Measurements from ENCODE around the gene LONRF3. TPM values are rescaled to one million over a fixed set of nuclear protein-coding genes. Genes with fewer than 3 reads are reported as not detected.

Gene LONRF3
- total and polyA plus RNA-seq, 4 experiments from 2014 or later = 2.5 to 10.6 (median 5.7) TPM

GRCh38 chrX:119004920-119005524, 30.6 kb downstream of the LONRF3 start:
- CTCF ChIA-PET (ENCODE audit: partially characterized antibody) = interaction anchor here (0.9 to 3.5 kb wide), 12 partner anchors 9 to 166 kb away, joined by 3 to 31 read pairs (median 6); partner anchors contain the start of gene LONRF3
- peak overlapping the region in 1 of 7 donors; percentile 57 for H3K27ac Mint-ChIP-seq
- Histone ChIP-seq H3K4me1 (ENCODE audit: insufficient read depth, low read length) (no peaks in the 10 kb centered on the region), H3K4me3 (ENCODE audit: low read length in 2 of 2) (no peak overlapping the region), H3K27ac (ENCODE audit: low read depth, low read length) (no peak overlapping the region), H3K27me3 (ENCODE audit: insufficient read depth, low read length) (no peaks in the 10 kb centered on the region), H3K36me3 (ENCODE audit: insufficient read depth, low read length) (no peaks in the 10 kb centered on the region), H3K9me3 (ENCODE audit: control insufficient read depth in 1 of 2, low read length in 2 of 2) (no peaks in the 10 kb centered on the region)
- peaks cover 0 to 1% (median 0%) of the 10 kb centered on the region in 8 donors for H3K9me3 Mint-ChIP-seq
- peaks cover 6 to 8% of the 10 kb centered on the region in 2 donors for H3K36me3 Mint-ChIP-seq
- H3K27me3 Mint-ChIP-seq = no peaks in the 10 kb centered on the region
- peaks cover 4 to 34% (median 21%) of the 10 kb centered on the region in 4 donors for H3K4me1 Mint-ChIP-seq
- POLR2A ChIA-PET (ENCODE audit: partially characterized antibody) = interaction anchor here (1.0 kb wide), 1 partner anchor 30 kb away, joined by 5 read pairs; the partner anchor contains the start of gene LONRF3
- intact Hi-C loops (cut with micrococcal nuclease) = loop anchor here (1.0 to 2.0 kb wide), 2 partner anchors 29 to 262 kb away; no protein-coding TSS in a partner anchor
- DNase-seq = peak; percentile 27 to 41 (median 39)
- no peak overlapping the region for H3K4me3 Mint-ChIP-seq

GRCh38 chrX:119007189-119007770, 32.9 kb downstream of the LONRF3 start:
- Mint-ChIP-seq H3K27me3 (no peaks in the 10 kb centered on the region), H3K4me1 (peaks cover 2 to 11% (median 6%) of the 10 kb centered on the region in 4 donors), H3K9me3 (no peaks in the 10 kb centered on the region), H3K36me3 (peaks cover 7 to 18% of the 10 kb centered on the region in 2 donors), H3K27ac (no peak overlapping the region), H3K4me3 (no peak overlapping the region)
- Histone ChIP-seq H3K27ac (ENCODE audit: low read depth, low read length) (no peak overlapping the region), H3K36me3 (ENCODE audit: insufficient read depth, low read length) (no peaks in the 10 kb centered on the region), H3K4me1 (ENCODE audit: insufficient read depth, low read length) (no peaks in the 10 kb centered on the region), H3K9me3 (ENCODE audit: control insufficient read depth in 1 of 2, low read length in 2 of 2) (no peaks in the 10 kb centered on the region), H3K4me3 (ENCODE audit: low read length in 2 of 2) (no peak overlapping the region), H3K27me3 (ENCODE audit: insufficient read depth, low read length) (no peaks in the 10 kb centered on the region)
- intact Hi-C loops (cut with micrococcal nuclease) = no loop called here
- no peak for DNase-seq
- POLR2A ChIA-PET (ENCODE audit: partially characterized antibody) = no interaction called here
- CTCF ChIA-PET (ENCODE audit: partially characterized antibody) = interaction anchor here (2.7 to 3.5 kb wide), 2 partner anchors 9 to 159 kb away, joined by 12 to 31 read pairs; no protein-coding TSS in a partner anchor

DNA sequence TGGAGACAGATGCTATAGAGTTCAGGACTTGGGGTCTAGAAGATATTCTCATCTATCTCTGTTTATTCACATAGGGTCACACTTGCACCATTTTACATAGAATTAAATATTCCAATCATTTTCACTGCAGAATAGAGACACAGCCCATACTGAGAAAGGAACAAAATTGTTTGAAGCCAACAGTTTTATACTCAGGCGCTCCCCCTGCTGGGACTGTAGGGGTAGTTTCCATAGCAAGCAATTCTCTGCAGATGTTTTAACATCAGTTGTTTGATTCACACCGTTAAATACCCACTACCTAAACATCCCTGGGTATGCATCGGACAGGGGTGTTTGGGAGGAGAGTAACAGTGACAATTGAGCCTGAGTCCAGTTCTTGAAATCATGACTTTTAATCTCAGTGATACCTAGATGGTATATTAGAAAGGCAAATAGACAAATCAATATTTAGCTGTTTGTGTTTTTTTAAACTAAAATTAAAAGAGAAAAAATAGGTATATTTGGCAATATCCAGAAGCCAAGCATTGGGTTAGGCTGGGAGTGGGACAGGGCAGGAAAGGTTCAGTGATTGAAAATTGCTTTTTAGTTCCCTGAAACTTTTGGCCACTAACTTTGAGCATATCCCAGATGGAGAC, 33.8 kb downstream of the LONRF3 start:
- Histone ChIP-seq H3K27ac (ENCODE audit: low read depth, low read length) (no peak overlapping the region), H3K4me1 (ENCODE audit: insufficient read depth, low read length) (no peaks in the 10 kb centered on the region), H3K36me3 (ENCODE audit: insufficient read depth, low read length) (no peaks in the 10 kb centered on the region), H3K9me3 (ENCODE audit: control insufficient read depth in 1 of 2, low read length in 2 of 2) (no peaks in the 10 kb centered on the region), H3K4me3 (ENCODE audit: low read length in 2 of 2) (no peak overlapping the region), H3K27me3 (ENCODE audit: insufficient read depth, low read length) (no peaks in the 10 kb centered on the region)
- Mint-ChIP-seq H3K36me3 (peaks cover 8 to 20% of the 10 kb centered on the region in 2 donors), H3K4me3 (no peak overlapping the region), H3K9me3 (no peaks in the 10 kb centered on the region), H3K27ac (peak overlapping the region in 1 of 7 donors; percentile 29), H3K27me3 (no peaks in the 10 kb centered on the region), H3K4me1 (peaks cover 2 to 10% (median 6%) of the 10 kb centered on the region in 4 donors)
- peak in 4 of 5 donors; percentile 10 to 30 (median 20) for DNase-seq
- CTCF ChIA-PET (ENCODE audit: partially characterized antibody) = interaction anchor here (0.8 to 2.0 kb wide), 9 partner anchors 9 to 163 kb away, joined by 3 to 7 read pairs (median 5); no protein-coding TSS in a partner anchor
- POLR2A ChIA-PET (ENCODE audit: partially characterized antibody) = interaction anchor here (1.3 kb wide), 1 partner anchor 33 kb away, joined by 5 read pairs; the partner anchor contains the start of gene LONRF3
- intact Hi-C loops (cut with micrococcal nuclease) = loop anchor here (1.0 kb wide), 1 partner anchor 161 kb away; no protein-coding TSS in a partner anchor

- no peak for DNase-seq
- POLR2A ChIA-PET (ENCODE audit: partially characterized antibody) = interaction anchor here (1.3 kb wide), 1 partner anchor 34 kb away, joined by 5 read pairs; the partner anchor contains the start of gene LONRF3
- no peaks in the 10 kb centered on the region for H3K9me3 ChIP-seq (ENCODE audit: control insufficient read depth in 1 of 2, low read length in 2 of 2)
- Mint-ChIP-seq H3K27me3 (no peaks in the 10 kb centered on the region), H3K4me1 (peaks cover 2 to 10% (median 6%) of the 10 kb centered on the region in 4 donors), H3K36me3 (peaks cover 8 to 24% of the 10 kb centered on the region in 2 donors), H3K27ac (no peak overlapping the region), H3K4me3 (no peak overlapping the region), H3K9me3 (no peaks in the 10 kb centered on the region)
- H3K4me1 ChIP-seq (ENCODE audit: insufficient read depth, low read length) = no peaks in the 10 kb centered on the region
- H3K27ac ChIP-seq (ENCODE audit: low read depth, low read length) = no peak overlapping the region
- intact Hi-C loops (cut with micrococcal nuclease) = no loop called here
- H3K27me3 ChIP-seq (ENCODE audit: insufficient read depth, low read length) = no peaks in the 10 kb centered on the region
- CTCF ChIA-PET (ENCODE audit: partially characterized antibody) = interaction anchor here (1.1 to 2.0 kb wide), 7 partner anchors 8 to 164 kb away, joined by 3 to 7 read pairs (median 5); no protein-coding TSS in a partner anchor
- no peaks in the 10 kb centered on the region for H3K36me3 ChIP-seq (ENCODE audit: insufficient read depth, low read length)
- no peak overlapping the region for H3K4me3 ChIP-seq (ENCODE audit: low read length in 2 of 2)
Observed at GRCh38 chrX:119009071-119009470, 34.7 kb downstream of the LONRF3 start.

- intact Hi-C loops (cut with micrococcal nuclease) = no loop called here
- no peak overlapping the region for H3K4me3 Mint-ChIP-seq
- no peak overlapping the region for H3K27ac ChIP-seq (ENCODE audit: low read depth, low read length)
- DNase-seq = no peak
- no peaks in the 10 kb centered on the region for H3K9me3 ChIP-seq (ENCODE audit: control insufficient read depth in 1 of 2, low read length in 2 of 2)
- H3K27ac Mint-ChIP-seq = no peak overlapping the region
- ChIA-PET POLR2A (ENCODE audit: partially characterized antibody) (no interaction called here), CTCF (ENCODE audit: partially characterized antibody) (interaction anchor here (0.7 kb wide), 1 partner anchor 162 kb away, joined by 3 read pairs; no protein-coding TSS in a partner anchor)
- H3K4me3 ChIP-seq (ENCODE audit: low read length in 2 of 2) = no peak overlapping the region
- H3K27me3 Mint-ChIP-seq = no peaks in the 10 kb centered on the region
- H3K9me3 Mint-ChIP-seq = no peaks in the 10 kb centered on the region
- peaks cover 8 to 28% of the 10 kb centered on the region in 2 donors for H3K36me3 Mint-ChIP-seq
- no peaks in the 10 kb centered on the region for H3K4me1 ChIP-seq (ENCODE audit: insufficient read depth, low read length)
- H3K27me3 ChIP-seq (ENCODE audit: insufficient read depth, low read length) = no peaks in the 10 kb centered on the region
- no peaks in the 10 kb centered on the region for H3K4me1 Mint-ChIP-seq
- H3K36me3 ChIP-seq (ENCODE audit: insufficient read depth, low read length) = no peaks in the 10 kb centered on the region
Observed at GRCh38 chrX:119010491-119010890, 36.1 kb downstream of the LONRF3 start.

DNA sequence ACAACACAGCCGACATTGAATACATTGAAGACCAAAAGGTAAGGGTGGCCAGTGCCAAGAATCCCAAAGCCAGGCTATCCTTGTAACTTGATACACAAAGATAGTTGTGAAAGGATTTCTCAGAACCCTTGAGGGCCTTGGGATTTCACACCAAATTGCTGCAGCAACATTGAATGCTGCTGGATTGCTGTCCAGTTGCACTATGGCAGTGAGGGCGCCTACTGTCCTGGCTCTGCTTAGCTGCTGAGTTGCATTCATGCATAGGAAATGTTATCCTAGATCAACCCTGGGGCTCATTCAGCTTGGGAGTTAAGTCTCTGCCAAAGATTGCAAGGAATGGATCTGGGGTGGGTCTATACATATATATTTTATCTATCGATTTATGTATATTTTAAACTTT, 38.7 kb downstream of the LONRF3 start:
- Histone ChIP-seq H3K9me3 (ENCODE audit: control insufficient read depth in 1 of 2, low read length in 2 of 2) (no peaks in the 10 kb centered on the region), H3K4me3 (ENCODE audit: low read length in 2 of 2) (no peak overlapping the region), H3K27me3 (ENCODE audit: insufficient read depth, low read length) (no peaks in the 10 kb centered on the region), H3K36me3 (ENCODE audit: insufficient read depth, low read length) (no peaks in the 10 kb centered on the region), H3K4me1 (ENCODE audit: insufficient read depth, low read length) (no peaks in the 10 kb centered on the region), H3K27ac (ENCODE audit: low read depth, low read length) (no peak overlapping the region)
- Mint-ChIP-seq H3K4me1 (peaks cover 0 to 2% (median 0%) of the 10 kb centered on the region in 4 donors), H3K4me3 (no peak overlapping the region), H3K27ac (no peak overlapping the region), H3K9me3 (no peaks in the 10 kb centered on the region), H3K27me3 (no peaks in the 10 kb centered on the region), H3K36me3 (peaks cover 16 to 42% of the 10 kb centered on the region in 2 donors)
- intact Hi-C loops (cut with micrococcal nuclease) = no loop called here
- CTCF ChIA-PET (ENCODE audit: partially characterized antibody) = no interaction called here
- no peak for DNase-seq
- POLR2A ChIA-PET (ENCODE audit: partially characterized antibody) = no interaction called here

All from CD4-positive, alpha-beta memory T cell (primary cell).